ENCODE data around the gene IFNGR2.
"Not testable (repeated sequence)": the region's sequence is repeated elsewhere in the genome, so short reads cannot be mapped to it uniquely, and the experiment has no call there.

The IFNGR2 gene

DNA sequence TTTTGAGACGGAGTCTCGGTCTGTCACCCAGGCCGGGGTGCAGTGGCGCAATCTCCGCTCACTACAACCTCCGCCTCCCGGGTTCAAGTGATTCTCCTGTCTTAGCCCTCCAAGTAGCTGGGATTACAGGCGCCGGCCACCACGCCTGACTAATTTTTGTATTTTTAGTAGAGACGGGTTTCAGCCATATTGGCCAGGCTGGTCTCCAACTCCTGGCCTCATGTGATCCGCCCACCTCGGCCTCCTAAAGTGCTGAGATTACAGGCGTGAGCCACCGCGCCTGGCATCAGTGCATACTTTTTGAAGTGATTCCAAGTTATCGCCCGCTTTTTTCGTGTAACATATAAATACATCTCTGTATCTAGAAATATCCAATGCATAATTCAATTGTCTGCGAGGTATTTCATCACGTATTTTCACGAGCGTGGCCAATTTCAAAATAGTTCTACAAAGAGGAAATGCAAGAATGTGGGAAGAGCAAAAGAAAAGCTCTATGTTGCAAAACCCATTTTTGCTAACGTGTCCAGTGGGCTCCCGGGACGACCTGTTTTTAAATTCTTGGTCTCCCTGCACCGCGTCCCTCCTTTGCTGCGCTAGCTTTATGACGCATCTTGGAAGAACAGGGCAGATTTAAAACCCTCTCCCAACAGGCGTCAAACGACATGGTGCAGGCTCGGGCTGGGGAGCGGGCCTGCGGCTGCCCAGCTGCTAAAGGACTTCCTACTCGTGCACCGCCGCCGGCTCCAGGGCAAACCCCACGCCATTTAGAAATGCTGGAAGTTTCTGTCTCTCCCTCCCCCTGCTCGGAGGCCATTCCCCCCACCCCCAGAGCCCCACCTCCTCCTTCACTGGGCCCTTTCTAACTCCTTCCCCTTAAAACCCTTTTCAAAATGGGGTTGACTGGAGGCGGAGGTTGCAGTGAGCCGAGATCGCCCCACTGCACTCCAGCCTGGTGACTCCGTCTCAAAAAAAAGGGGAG, 923 bp upstream of the IFNGR2 start:
- peaks cover 21% of the 10 kb centered on the region for H3K36me3 ChIP-seq
- TF ChIP-seq, protein P1, sequence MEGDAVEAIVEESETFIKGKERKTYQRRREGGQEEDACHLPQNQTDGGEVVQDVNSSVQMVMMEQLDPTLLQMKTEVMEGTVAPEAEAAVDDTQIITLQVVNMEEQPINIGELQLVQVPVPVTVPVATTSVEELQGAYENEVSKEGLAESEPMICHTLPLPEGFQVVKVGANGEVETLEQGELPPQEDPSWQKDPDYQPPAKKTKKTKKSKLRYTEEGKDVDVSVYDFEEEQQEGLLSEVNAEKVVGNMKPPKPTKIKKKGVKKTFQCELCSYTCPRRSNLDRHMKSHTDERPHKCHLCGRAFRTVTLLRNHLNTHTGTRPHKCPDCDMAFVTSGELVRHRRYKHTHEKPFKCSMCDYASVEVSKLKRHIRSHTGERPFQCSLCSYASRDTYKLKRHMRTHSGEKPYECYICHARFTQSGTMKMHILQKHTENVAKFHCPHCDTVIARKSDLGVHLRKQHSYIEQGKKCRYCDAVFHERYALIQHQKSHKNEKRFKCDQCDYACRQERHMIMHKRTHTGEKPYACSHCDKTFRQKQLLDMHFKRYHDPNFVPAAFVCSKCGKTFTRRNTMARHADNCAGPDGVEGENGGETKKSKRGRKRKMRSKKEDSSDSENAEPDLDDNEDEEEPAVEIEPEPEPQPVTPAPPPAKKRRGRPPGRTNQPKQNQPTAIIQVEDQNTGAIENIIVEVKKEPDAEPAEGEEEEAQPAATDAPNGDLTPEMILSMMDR (IDR thresholded peaks at IDR 0.05), result peak; percentile 4
- no peaks in the 10 kb centered on the region for H3K9me3 ChIP-seq
- peaks cover 81 to 84% of the 10 kb centered on the region in 2 experiments for H3K4me1 ChIP-seq (ENCODE audit: control insufficient read depth in 1 of 2, insufficient read depth in 1 of 2, low read depth in 1 of 2, low read length in 1 of 2)
- peak overlapping the region; percentile 100 for H3K27ac ChIP-seq
- H3K4me3 ChIP-seq (ENCODE audit: low read depth in 1 of 2, low read length in 1 of 2), result peak overlapping the region; percentile 75 to 100
- no peaks in the 10 kb centered on the region for H3K27me3 ChIP-seq

DNA sequence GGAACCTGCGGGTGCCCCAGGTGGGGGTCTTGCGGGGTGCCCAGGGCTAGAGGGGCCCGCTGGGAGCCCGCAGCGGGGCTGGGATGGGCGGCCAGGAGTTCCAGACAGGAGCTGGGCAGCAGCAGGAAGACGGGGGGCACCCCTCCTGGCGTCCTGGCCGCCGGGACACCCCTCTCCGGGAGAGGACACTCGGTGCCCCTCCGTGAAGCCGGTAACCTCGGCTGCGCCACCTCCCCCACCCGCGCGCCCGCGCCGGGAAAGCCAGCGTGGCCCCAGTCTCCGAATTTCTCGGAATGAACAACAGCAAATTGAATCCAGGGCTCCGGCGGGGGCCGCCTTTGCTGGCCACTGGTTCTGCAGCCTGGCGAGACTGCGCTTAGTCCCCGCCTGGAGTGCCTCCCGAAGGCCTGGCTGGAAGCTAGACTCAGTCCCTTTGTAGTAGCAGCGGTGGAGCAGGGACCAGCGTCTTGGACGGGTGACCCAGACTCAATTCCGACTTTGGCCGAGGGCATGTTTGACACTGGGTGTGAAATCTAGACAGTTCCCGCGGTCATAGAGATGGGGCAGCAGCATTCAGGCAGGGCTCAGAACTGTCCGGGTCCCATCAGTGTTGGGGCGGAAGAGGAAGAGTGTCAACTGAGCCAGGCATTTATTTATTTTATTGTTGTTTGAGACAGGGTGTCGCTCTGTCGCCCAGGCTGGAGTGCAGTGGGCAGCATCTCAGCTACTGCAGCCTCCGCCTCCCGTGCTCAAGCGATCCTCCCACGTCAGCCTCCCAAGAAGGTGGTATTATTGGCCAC, 773 bp downstream of the IFNGR2 start:
- peak overlapping the region; percentile 93 to 100 for H3K4me3 ChIP-seq (ENCODE audit: low read depth in 1 of 2, low read length in 1 of 2)
- H3K9me3 ChIP-seq, result no peaks in the 10 kb centered on the region
- peaks cover 80 to 82% of the 10 kb centered on the region in 2 experiments for H3K4me1 ChIP-seq (ENCODE audit: control insufficient read depth in 1 of 2, insufficient read depth in 1 of 2, low read depth in 1 of 2, low read length in 1 of 2)

DNA sequence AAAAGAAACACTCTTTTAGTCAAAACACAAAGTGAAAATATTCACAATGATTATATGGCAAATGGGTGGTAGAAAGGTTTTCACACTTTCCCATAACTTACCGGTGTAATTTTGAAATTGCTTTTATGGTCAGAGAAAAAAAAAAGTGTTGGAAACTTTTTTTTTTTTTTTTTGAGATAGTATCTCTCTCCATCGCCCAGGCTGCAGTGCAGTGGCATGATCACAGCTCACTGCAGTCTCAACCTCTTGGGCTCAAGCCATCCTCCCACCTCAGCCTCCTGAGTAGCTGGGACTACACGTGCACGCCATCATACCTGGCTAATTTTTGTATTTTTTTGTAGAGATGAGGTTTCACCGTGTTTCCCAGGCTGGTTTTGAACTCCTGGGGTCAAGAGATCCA, 3.3 kb downstream of the IFNGR2 start:
- H3K4me1 ChIP-seq (ENCODE audit: control insufficient read depth in 1 of 2, insufficient read depth in 1 of 2, low read depth in 1 of 2, low read length in 1 of 2), result peaks cover 79 to 80% of the 10 kb centered on the region in 2 experiments
- peak overlapping the region; percentile 93 to 100 for H3K4me3 ChIP-seq (ENCODE audit: low read depth in 1 of 2, low read length in 1 of 2)
- peak overlapping the region; percentile 100 for H3K27ac ChIP-seq
- no peaks in the 10 kb centered on the region for H3K9me3 ChIP-seq
- TF ChIP-seq, protein P1 (IDR thresholded peaks at IDR 0.05), result no peak
- peaks cover 51% of the 10 kb centered on the region for H3K36me3 ChIP-seq
- H3K27me3 ChIP-seq, result no peaks in the 10 kb centered on the region

More for the DNA sequence above, 773 bp downstream of the IFNGR2 start:
- Histone ChIP-seq H3K36me3 (peaks cover 36% of the 10 kb centered on the region), H3K27me3 (no peaks in the 10 kb centered on the region), H3K27ac (peak overlapping the region; percentile 100)
- TF ChIP-seq, protein P1 (IDR thresholded peaks at IDR 0.05), result peak; percentile 28

DNA sequence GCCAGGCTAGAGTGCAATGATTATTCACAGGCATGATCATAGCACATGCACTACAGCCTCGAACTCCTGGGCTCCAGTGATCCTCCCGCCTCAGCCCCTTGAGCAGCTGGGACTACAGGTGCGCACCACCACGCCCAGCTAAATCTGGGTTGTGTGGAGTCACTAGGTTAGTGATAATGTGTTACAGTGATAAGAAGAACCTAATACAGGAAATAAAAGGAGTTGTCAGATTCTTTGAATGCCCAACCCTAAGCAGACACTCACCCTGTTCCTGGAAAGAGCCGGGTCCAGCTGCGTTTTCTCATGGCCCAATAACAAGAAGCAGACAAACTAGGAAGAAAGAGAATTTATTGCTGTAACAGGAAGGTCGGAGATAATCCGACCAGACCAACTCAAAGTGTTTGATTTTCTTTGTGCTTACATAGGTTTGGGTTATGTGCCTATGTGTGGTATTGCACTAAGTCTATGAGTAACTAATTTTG, 8.8 kb downstream of the IFNGR2 start:
- TF ChIP-seq, protein P1 (IDR thresholded peaks at IDR 0.05), result no peak
- Histone ChIP-seq H3K27me3 (no peaks in the 10 kb centered on the region), H3K27ac (peak overlapping the region; percentile 100), H3K9me3 (no peaks in the 10 kb centered on the region), H3K36me3 (peaks cover 86% of the 10 kb centered on the region), H3K4me3 (ENCODE audit: low read depth in 1 of 2, low read length in 1 of 2) (no peak overlapping the region), H3K4me1 (ENCODE audit: control insufficient read depth in 1 of 2, insufficient read depth in 1 of 2, low read depth in 1 of 2, low read length in 1 of 2) (peaks cover 54 to 78% of the 10 kb centered on the region in 2 experiments)

DNA sequence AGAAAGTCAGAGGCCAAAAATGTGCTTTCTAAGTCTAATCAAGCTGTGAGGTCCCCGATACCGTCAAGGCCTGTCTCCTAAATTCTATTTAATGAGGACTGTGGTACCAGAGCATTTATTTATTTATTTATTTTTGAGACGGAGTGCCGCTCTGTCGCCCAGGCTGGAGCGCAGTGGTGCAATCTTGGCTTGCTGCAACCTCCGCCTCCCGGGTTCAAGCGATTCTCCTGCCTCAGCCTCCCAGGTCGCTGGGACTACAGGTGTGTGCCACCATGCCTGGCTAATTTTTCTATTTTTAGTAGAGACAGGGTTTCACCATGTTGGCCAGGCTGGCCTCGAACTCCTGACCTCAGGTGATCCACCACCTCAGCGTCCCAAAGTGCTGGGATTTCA, 9.2 kb downstream of the IFNGR2 start:
- Histone ChIP-seq H3K36me3 (peaks cover 86% of the 10 kb centered on the region), H3K27ac (peak overlapping the region; percentile 100), H3K4me1 (ENCODE audit: control insufficient read depth in 1 of 2, insufficient read depth in 1 of 2, low read depth in 1 of 2, low read length in 1 of 2) (peaks cover 49 to 74% of the 10 kb centered on the region in 2 experiments)
- not testable (repeated sequence) for H3K9me3 ChIP-seq; H3K27me3 ChIP-seq; H3K4me3 ChIP-seq (ENCODE audit: low read depth in 1 of 2, low read length in 1 of 2)

Measured in neutrophil (primary cell).